Measurements from ENCODE around the gene GMPR2. TPM values are rescaled to one million over a fixed set of nuclear protein-coding genes. Genes with fewer than 3 reads are reported as not detected.

Gene GMPR2
- total RNA-seq, 1 donor from 2014 or later, result 61.7 TPM

DNA sequence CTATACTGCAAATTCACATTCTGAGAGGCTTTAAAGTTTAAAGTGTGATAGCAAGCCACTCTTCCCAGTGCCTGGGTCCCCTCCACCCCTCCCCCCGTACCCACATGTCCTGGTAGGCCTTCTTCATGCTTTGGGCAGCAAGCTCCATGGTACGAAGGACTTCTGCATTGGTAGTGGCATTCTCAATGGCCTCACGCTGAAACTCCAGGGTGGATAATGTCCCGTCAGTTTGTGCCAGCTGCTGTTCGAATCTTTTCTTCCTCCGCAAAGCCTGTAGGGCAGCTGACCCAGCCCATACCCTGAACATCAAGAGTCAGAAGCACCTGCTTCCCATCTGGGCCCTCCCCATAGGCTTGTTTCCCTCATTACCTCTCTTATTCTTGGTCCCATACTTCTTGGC is 21.4 kb upstream of the GMPR2 start:
- H3K27ac Mint-ChIP-seq (ENCODE audit: unreplicated experiment), result no peak overlapping the region

DNA sequence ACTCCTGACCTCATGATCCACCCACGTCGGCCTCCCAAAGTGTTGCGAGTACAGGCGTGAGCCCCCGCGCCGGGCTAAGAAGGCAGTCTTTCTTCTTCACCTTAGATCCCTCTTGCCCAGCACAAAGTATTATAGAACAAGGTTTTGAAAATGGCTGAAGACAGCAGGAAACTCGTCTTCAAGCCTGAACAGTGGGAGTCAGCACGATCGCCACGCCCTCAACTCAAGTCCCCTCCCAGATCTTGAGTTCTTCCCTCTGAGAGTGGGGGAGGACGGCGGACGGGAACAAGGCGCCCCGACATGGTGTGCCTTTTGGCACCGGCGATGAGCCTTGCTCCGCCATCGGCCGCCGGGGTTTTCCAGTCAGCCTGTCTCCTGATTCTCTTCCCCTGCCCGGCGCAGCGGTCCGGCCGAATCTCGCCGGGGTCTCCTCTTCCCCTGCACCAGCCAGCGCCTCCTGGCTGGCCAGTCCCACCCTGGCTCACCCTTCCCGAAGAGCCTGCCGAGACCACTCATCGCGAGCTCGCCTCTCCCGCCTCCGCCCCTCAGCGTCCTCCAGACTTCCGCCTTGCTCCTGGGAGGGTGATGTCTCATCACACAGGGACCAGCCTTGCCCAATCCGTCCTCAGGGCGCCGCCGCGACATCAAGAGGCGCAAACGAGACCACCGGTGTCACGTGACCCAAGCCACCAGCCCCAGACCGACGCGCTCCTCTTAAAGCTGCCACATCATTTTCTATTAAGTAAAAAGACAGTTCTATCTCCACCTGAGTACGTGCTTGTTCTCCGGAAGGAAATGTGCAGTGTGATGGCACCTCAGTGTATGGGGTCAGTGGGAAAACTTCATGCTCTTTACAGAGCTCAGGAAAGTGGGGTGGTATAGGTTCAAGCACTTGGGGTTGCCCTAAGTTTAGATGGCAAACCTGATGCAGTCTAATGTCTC is 19.5 kb upstream of the GMPR2 start, which contains the start of gene CHMP4A:
CHMP4A (minus strand) TSS at position 565 of the 942 bp plus-strand sequence; CDS start at position 516, 49 bp downstream.
- H3K27me3 Mint-ChIP-seq (ENCODE audit: unreplicated experiment), result no peaks in the 10 kb centered on the region
- H3K9me3 Mint-ChIP-seq (ENCODE audit: unreplicated experiment), result no peaks in the 10 kb centered on the region
- peaks cover 20% of the 10 kb centered on the region for H3K36me3 Mint-ChIP-seq (ENCODE audit: unreplicated experiment)
- peak; percentile 99 for DNase-seq (ENCODE audit: extremely low spot score, unreplicated experiment)
- TF ChIP-seq, protein P1, sequence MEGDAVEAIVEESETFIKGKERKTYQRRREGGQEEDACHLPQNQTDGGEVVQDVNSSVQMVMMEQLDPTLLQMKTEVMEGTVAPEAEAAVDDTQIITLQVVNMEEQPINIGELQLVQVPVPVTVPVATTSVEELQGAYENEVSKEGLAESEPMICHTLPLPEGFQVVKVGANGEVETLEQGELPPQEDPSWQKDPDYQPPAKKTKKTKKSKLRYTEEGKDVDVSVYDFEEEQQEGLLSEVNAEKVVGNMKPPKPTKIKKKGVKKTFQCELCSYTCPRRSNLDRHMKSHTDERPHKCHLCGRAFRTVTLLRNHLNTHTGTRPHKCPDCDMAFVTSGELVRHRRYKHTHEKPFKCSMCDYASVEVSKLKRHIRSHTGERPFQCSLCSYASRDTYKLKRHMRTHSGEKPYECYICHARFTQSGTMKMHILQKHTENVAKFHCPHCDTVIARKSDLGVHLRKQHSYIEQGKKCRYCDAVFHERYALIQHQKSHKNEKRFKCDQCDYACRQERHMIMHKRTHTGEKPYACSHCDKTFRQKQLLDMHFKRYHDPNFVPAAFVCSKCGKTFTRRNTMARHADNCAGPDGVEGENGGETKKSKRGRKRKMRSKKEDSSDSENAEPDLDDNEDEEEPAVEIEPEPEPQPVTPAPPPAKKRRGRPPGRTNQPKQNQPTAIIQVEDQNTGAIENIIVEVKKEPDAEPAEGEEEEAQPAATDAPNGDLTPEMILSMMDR (IDR thresholded peaks at IDR 0.05), result peak; percentile 45
- H3K27ac Mint-ChIP-seq (ENCODE audit: unreplicated experiment), result peak within 1 kb of the TSS; percentile 99
- H3K4me1 Mint-ChIP-seq (ENCODE audit: unreplicated experiment), result peaks cover 40% of the 10 kb centered on the region
- peak within 1 kb of the TSS; percentile 85 for H3K4me3 Mint-ChIP-seq (ENCODE audit: unreplicated experiment)

More for the DNA sequence above, 21.4 kb upstream of the GMPR2 start:
- Mint-ChIP-seq H3K36me3 (ENCODE audit: unreplicated experiment) (peaks cover 34% of the 10 kb centered on the region), H3K4me3 (ENCODE audit: unreplicated experiment) (peak overlapping the region; percentile 85), H3K9me3 (ENCODE audit: unreplicated experiment) (no peaks in the 10 kb centered on the region), H3K27me3 (ENCODE audit: unreplicated experiment) (no peaks in the 10 kb centered on the region), H3K4me1 (ENCODE audit: unreplicated experiment) (peaks cover 39% of the 10 kb centered on the region)
- no peak for DNase-seq (ENCODE audit: extremely low spot score, unreplicated experiment)
- TF ChIP-seq, protein P1 (IDR thresholded peaks at IDR 0.05), result no peak

DNA sequence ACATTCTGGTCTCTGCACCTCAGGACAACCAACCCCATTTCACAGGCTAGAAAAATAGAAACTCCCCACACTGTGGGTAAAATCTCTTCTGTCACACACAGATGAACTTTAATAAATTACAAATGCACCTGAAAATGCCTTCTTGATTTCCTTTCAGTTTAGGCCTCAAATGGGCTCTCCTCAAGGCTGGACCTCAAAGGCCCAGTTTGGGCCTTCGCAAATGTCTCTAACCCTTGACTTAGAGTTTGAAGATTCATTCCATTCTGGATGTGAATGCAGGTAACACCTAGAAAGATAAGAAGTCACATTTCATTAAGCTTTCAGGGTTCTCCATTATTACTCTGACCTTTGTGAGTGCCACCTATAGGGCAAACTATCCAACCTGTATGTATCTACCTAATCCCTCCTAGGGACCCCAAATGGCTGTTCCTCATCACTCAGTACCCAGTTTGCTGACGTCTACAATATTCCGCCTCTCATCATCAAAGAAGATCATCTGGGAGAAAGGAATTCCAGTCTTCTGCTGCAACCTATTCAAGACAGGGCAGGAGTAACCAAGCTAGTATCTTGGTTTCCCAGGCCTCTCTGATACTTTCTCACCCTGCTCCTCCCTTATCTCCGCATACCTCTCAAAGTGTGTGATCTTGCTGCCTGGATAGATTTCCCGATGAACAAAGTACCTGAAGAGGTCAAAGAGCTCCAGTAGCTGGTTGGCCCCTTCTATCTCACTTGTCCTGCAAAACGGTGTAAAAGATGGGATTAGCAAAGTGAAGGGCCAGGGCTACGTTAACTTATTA is 18.7 kb upstream of the GMPR2 start:
- no peak for DNase-seq (ENCODE audit: extremely low spot score, unreplicated experiment)
- peak overlapping the region; percentile 85 for H3K4me3 Mint-ChIP-seq (ENCODE audit: unreplicated experiment)

DNA sequence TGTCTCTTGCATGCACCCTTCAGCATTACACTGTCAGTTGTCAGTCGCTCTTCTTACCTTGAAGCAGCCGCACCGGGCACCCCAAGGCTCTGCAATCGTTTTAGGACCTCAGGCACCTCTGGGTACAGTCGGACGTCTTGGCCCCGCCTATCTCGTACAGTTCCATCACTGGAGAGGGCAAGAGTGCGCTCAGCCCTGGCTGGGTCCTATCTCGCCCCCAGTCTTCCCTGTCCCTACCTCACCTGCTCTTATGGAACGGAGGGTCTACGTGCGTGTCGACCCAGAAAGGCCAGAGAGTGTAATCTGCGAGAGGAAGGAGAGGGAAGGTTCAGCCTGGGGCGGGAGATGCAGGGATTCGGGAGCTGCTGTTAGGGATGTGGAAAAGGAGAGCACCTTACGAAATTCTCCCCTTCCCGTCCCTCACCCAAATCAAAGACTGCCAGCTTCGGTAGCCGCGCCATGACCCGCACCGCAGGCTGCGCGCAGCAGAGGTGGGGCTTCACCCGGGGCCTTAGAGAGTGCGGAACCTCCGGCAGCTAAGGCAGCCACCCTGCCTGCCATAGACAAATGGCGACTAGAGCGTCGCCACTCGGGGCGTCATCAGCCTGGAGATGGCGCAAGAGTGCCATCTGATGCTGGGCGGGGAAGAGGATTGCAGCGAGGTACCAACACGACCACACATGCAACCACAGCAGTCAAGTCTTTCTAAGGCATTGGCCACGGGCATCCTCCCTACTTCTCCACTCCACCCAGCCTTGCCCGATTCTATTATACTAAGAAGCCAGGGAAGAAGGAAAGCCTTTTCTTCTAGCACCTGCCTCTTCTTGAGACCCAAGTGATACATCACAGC is 17.0 kb upstream of the GMPR2 start, which contains the start of gene MDP1:
MDP1 (minus strand) TSS at position 572 of the 850 bp plus-strand sequence; CDS start at position 461, 111 bp downstream.
- Mint-ChIP-seq H3K4me3 (ENCODE audit: unreplicated experiment) (peak within 1 kb of the TSS; percentile 85), H3K4me1 (ENCODE audit: unreplicated experiment) (peaks cover 38% of the 10 kb centered on the region), H3K27ac (ENCODE audit: unreplicated experiment) (peak within 1 kb of the TSS; percentile 93), H3K9me3 (ENCODE audit: unreplicated experiment) (no peaks in the 10 kb centered on the region), H3K27me3 (ENCODE audit: unreplicated experiment) (no peaks in the 10 kb centered on the region), H3K36me3 (ENCODE audit: unreplicated experiment) (peaks cover 7% of the 10 kb centered on the region)
- TF ChIP-seq, protein P1 (IDR thresholded peaks at IDR 0.05), result peak; percentile 57
- DNase-seq (ENCODE audit: extremely low spot score, unreplicated experiment), result peak; percentile 89

More for the DNA sequence above, 18.7 kb upstream of the GMPR2 start:
- Mint-ChIP-seq H3K27me3 (ENCODE audit: unreplicated experiment) (no peaks in the 10 kb centered on the region), H3K27ac (ENCODE audit: unreplicated experiment) (peak overlapping the region; percentile 99), H3K36me3 (ENCODE audit: unreplicated experiment) (peaks cover 16% of the 10 kb centered on the region), H3K4me1 (ENCODE audit: unreplicated experiment) (peaks cover 40% of the 10 kb centered on the region), H3K9me3 (ENCODE audit: unreplicated experiment) (no peaks in the 10 kb centered on the region)
- TF ChIP-seq, protein P1 (IDR thresholded peaks at IDR 0.05), result no peak

Measured in osteocyte (in vitro differentiated cells).